Activated CD4-positive, alpha-beta T cell treated with anti-CD3 and anti-CD28 coated beads, Interleukin-2, amount 10 ng/mL, durations not matched to agents 24 days and 14 days (primary cell): Measurements from ENCODE around the gene WFDC5. TPM values are rescaled to one million over a fixed set of nuclear protein-coding genes. Genes with fewer than 3 reads are reported as not detected.
A peak's percentile ranks its signal among the peaks of the same experiment; 100 is the strongest.
"Not testable (repeated sequence)": the region's sequence is repeated elsewhere in the genome, so short reads cannot be mapped to it uniquely, and the experiment has no call there.

Experiments used
- DNase-seq: peaks from one replicate; pipeline ENCODE4 v3.0.0; 2022
- H3K27ac Mint-ChIP-seq: one replicate; pipeline ENCODE4 v1.8.0; 2022; ENCODE audit warnings: mild to moderate bottlenecking, mixed read lengths
- H3K27me3 Mint-ChIP-seq: one replicate; pipeline ENCODE4 v1.8.0; 2022; ENCODE audit warnings: mixed read lengths
- H3K36me3 Mint-ChIP-seq: one replicate; pipeline ENCODE4 v1.8.0; 2022; ENCODE audit warnings: low read depth, mild to moderate bottlenecking, mixed read lengths
- H3K4me1 Mint-ChIP-seq: one replicate; pipeline ENCODE4 v1.8.0; 2021; ENCODE audit warnings: mixed read lengths
- H3K4me3 Mint-ChIP-seq: one replicate; pipeline ENCODE4 v1.8.0; 2022; ENCODE audit warnings: mild to moderate bottlenecking, moderate library complexity, mixed read lengths
- H3K9me3 Mint-ChIP-seq: one replicate; pipeline ENCODE4 v1.8.0; 2021; ENCODE audit warnings: mixed read lengths
- intact Hi-C: fragments of 100-400 bp; cut with micrococcal nuclease; formaldehyde crosslinking; loops from one replicate; pipeline ENCODE4 v1.15.1; 2023
- total RNA-seq: library from RNA; stranded (reverse); gene quantifications from 2 replicates; pipeline ENCODE4 v1.2.3, GENCODE V29; 2022

The WFDC5 gene
- not detected in 2 replicates for total RNA-seq

- DNase-seq: no peak
Measured at GRCh38 chr20:45114465-45115385, at the start of gene WFDC5. Gene WFDC5 (minus strand): TSS chr20:45115174. CDS start chr20:45115083, 91 bp downstream.

GRCh38 chr20:45163083-45163803, 48.3 kb upstream of the WFDC5 start:
- Mint-ChIP-seq H3K27me3 (peaks cover 31% of the 10 kb centered on the region), H3K9me3 (peaks cover 24% of the 10 kb centered on the region)

More at GRCh38 chr20:45114465-45115385, at the start of gene WFDC5:
- no peaks in the 10 kb centered on the region for H3K36me3 Mint-ChIP-seq
- H3K4me3 Mint-ChIP-seq: no peak within 1 kb of the TSS
- intact Hi-C loops: no loop called here
- no peak within 1 kb of the TSS for H3K27ac Mint-ChIP-seq
- peaks cover 18% of the 10 kb centered on the region for H3K27me3 Mint-ChIP-seq
- H3K4me1 Mint-ChIP-seq: peaks cover 11% of the 10 kb centered on the region
- no peaks in the 10 kb centered on the region for H3K9me3 Mint-ChIP-seq

GRCh38 chr20:45157962-45158361, 43.0 kb upstream of the WFDC5 start:
- H3K36me3 Mint-ChIP-seq: no peaks in the 10 kb centered on the region
- DNase-seq: no peak
- H3K4me1 Mint-ChIP-seq: no peaks in the 10 kb centered on the region
- peaks cover 11% of the 10 kb centered on the region for H3K9me3 Mint-ChIP-seq
- intact Hi-C loops: no loop called here
- no peak overlapping the region for H3K27ac Mint-ChIP-seq
- peaks cover 19% of the 10 kb centered on the region for H3K27me3 Mint-ChIP-seq
- H3K4me3 Mint-ChIP-seq: no peak overlapping the region

More at GRCh38 chr20:45163083-45163803, 48.3 kb upstream of the WFDC5 start:
- no peaks in the 10 kb centered on the region for H3K4me1 Mint-ChIP-seq
- H3K27ac Mint-ChIP-seq: no peak overlapping the region
- H3K4me3 Mint-ChIP-seq: no peak overlapping the region
- intact Hi-C loops: no loop called here
- no peaks in the 10 kb centered on the region for H3K36me3 Mint-ChIP-seq
- DNase-seq: no peak

GRCh38 chr20:45156713-45157112, 41.7 kb upstream of the WFDC5 start:
- no peak for DNase-seq
- H3K4me3 Mint-ChIP-seq: no peak overlapping the region
- no peaks in the 10 kb centered on the region for H3K36me3 Mint-ChIP-seq
- H3K9me3 Mint-ChIP-seq: peaks cover 11% of the 10 kb centered on the region
- H3K27ac Mint-ChIP-seq: no peak overlapping the region
- no peaks in the 10 kb centered on the region for H3K4me1 Mint-ChIP-seq
- intact Hi-C loops: no loop called here
- peaks cover 28% of the 10 kb centered on the region for H3K27me3 Mint-ChIP-seq

- H3K36me3 Mint-ChIP-seq, H3K4me1 Mint-ChIP-seq, DNase-seq, H3K27ac Mint-ChIP-seq, intact Hi-C loops, H3K4me3 Mint-ChIP-seq: not testable (repeated sequence)
- peaks cover 11% of the 10 kb centered on the region for H3K9me3 Mint-ChIP-seq
- peaks cover 32% of the 10 kb centered on the region for H3K27me3 Mint-ChIP-seq
Measured at GRCh38 chr20:45154794-45155193, 39.8 kb upstream of the WFDC5 start.

GRCh38 chr20:45154183-45154582, 39.2 kb upstream of the WFDC5 start:
- Mint-ChIP-seq H3K27me3 (peaks cover 37% of the 10 kb centered on the region), H3K4me3 (no peak overlapping the region), H3K36me3 (no peaks in the 10 kb centered on the region), H3K9me3 (peaks cover 9% of the 10 kb centered on the region), H3K4me1 (no peaks in the 10 kb centered on the region), H3K27ac (no peak overlapping the region)
- DNase-seq: no peak
- intact Hi-C loops: no loop called here

- Mint-ChIP-seq H3K36me3 (no peaks in the 10 kb centered on the region), H3K27me3 (peaks cover 34% of the 10 kb centered on the region), H3K9me3 (peaks cover 5% of the 10 kb centered on the region), H3K4me1 (no peaks in the 10 kb centered on the region), H3K4me3 (no peak overlapping the region), H3K27ac (no peak overlapping the region)
- no peak for DNase-seq
- intact Hi-C loops: no loop called here
Measured at GRCh38 chr20:45153752-45154151, 38.8 kb upstream of the WFDC5 start.

GRCh38 chr20:45153147-45153546, 38.2 kb upstream of the WFDC5 start:
- Mint-ChIP-seq H3K9me3 (no peaks in the 10 kb centered on the region), H3K27me3 (peaks cover 35% of the 10 kb centered on the region), H3K36me3 (no peaks in the 10 kb centered on the region), H3K27ac (no peak overlapping the region), H3K4me3 (no peak overlapping the region), H3K4me1 (no peaks in the 10 kb centered on the region)
- intact Hi-C loops: no loop called here
- DNase-seq: no peak

GRCh38 chr20:45152405-45152804, 37.4 kb upstream of the WFDC5 start:
- DNase-seq: no peak
- H3K4me3 Mint-ChIP-seq: no peak overlapping the region
- H3K36me3 Mint-ChIP-seq: no peaks in the 10 kb centered on the region
- no peak overlapping the region for H3K27ac Mint-ChIP-seq
- intact Hi-C loops: no loop called here
- no peaks in the 10 kb centered on the region for H3K4me1 Mint-ChIP-seq
- no peaks in the 10 kb centered on the region for H3K9me3 Mint-ChIP-seq
- H3K27me3 Mint-ChIP-seq: peaks cover 34% of the 10 kb centered on the region

GRCh38 chr20:45149062-45149461, 34.1 kb upstream of the WFDC5 start:
- peaks cover 39% of the 10 kb centered on the region for H3K27me3 Mint-ChIP-seq
- no peak for DNase-seq
- H3K9me3 Mint-ChIP-seq: no peaks in the 10 kb centered on the region
- no peaks in the 10 kb centered on the region for H3K36me3 Mint-ChIP-seq
- H3K4me3 Mint-ChIP-seq: no peak overlapping the region
- H3K4me1 Mint-ChIP-seq: no peaks in the 10 kb centered on the region
- H3K27ac Mint-ChIP-seq: no peak overlapping the region
- intact Hi-C loops: no loop called here

GRCh38 chr20:45140836-45141235, 25.9 kb upstream of the WFDC5 start:
- DNase-seq: no peak
- Mint-ChIP-seq H3K27me3 (peaks cover 16% of the 10 kb centered on the region), H3K9me3 (no peaks in the 10 kb centered on the region), H3K4me1 (no peaks in the 10 kb centered on the region), H3K27ac (no peak overlapping the region), H3K4me3 (no peak overlapping the region), H3K36me3 (no peaks in the 10 kb centered on the region)
- intact Hi-C loops: no loop called here

- H3K9me3 Mint-ChIP-seq, H3K27ac Mint-ChIP-seq, DNase-seq, intact Hi-C loops, H3K4me3 Mint-ChIP-seq, H3K36me3 Mint-ChIP-seq, H3K4me1 Mint-ChIP-seq: not testable (repeated sequence)
- peaks cover 12% of the 10 kb centered on the region for H3K27me3 Mint-ChIP-seq
Measured at GRCh38 chr20:45139733-45140375, 24.9 kb upstream of the WFDC5 start.

- no peaks in the 10 kb centered on the region for H3K9me3 Mint-ChIP-seq
Measured at GRCh38 chr20:45138561-45139300, 23.8 kb upstream of the WFDC5 start.

More at GRCh38 chr20:45138561-45139300, 23.8 kb upstream of the WFDC5 start:
- peaks cover 12% of the 10 kb centered on the region for H3K27me3 Mint-ChIP-seq
- H3K27ac Mint-ChIP-seq: no peak overlapping the region
- no peak overlapping the region for H3K4me3 Mint-ChIP-seq
- intact Hi-C loops: loop anchor here (1.0 kb wide), 1 partner anchor 153 kb away; no protein-coding TSS in a partner anchor
- peak; percentile 89 for DNase-seq
- H3K36me3 Mint-ChIP-seq: no peaks in the 10 kb centered on the region
- no peaks in the 10 kb centered on the region for H3K4me1 Mint-ChIP-seq
